HAP-1 (cell line): ENCODE data around the gene STK10.
A peak's percentile ranks its signal among the peaks of the same experiment; 100 is the strongest.

Experiments used
- DNase-seq, 2 experiments: peaks; one replicate each; pipeline ENCODE4 v3.0.0-alpha.2; 2016 to 2020; ENCODE audit warnings: low spot score in 2 of 2
- H3K27me3 ChIP-seq: fragments of 250-450 bp; sonication (Bioruptor Pico); 2 replicates; pipeline ENCODE4 v1.5.1; 2020; ENCODE audit warnings: low read depth, mild to moderate bottlenecking, moderate library complexity
- H3K36me3 ChIP-seq: fragments of 250-450 bp; sonication (Bioruptor Pico); replicated peaks from 2 replicates; pipeline ENCODE4 v1.5.1; 2020; ENCODE audit warnings: mild to moderate bottlenecking
- H3K4me1 ChIP-seq: fragments of 250-450 bp; sonication (Bioruptor Pico); 2 replicates; pipeline ENCODE4 v1.5.1; 2020; ENCODE audit warnings: mild to moderate bottlenecking
- H3K4me3 ChIP-seq: fragments of 250-450 bp; sonication (Bioruptor Pico); 2 replicates; pipeline ENCODE4 v1.5.1; 2020; ENCODE audit warnings: mild to moderate bottlenecking, moderate library complexity
- H3K9me3 ChIP-seq: fragments of 250-450 bp; sonication (Bioruptor Pico); 2 replicates; pipeline ENCODE4 v1.5.1; 2020; ENCODE audit warnings: mild to moderate bottlenecking, moderate library complexity
- in situ Hi-C: fragments of 300-500 bp; cut with MboI; formaldehyde crosslinking; loops from 3 replicates; pipeline ENCODE4 v1.14.3; 2020; ENCODE audit warnings: low sequenced_read_pairs, inconsistent platforms, mixed read lengths

STK10 gene

GRCh38 chr5:172188033-172188892 lies at the start of gene STK10:
Gene STK10, minus strand, starts transcription at chr5:172188224. Its CDS starts 182 bp downstream, at chr5:172188042.
- peak; percentile 86 to 95 for DNase-seq
- H3K27me3 ChIP-seq: no peaks in the 10 kb centered on the region
- in situ Hi-C loops: loop anchor here (5.0 kb wide), 1 partner anchor 76 kb away; no protein-coding TSS in a partner anchor

GRCh38 chr5:172235827-172236736 lies 48.1 kb upstream of the STK10 start:
- in situ Hi-C loops: no loop called here
- Histone ChIP-seq H3K4me1 (0 out of 2 replicates have a peak, but pooled peaks cover 2% of the 10 kb centered on the region), H3K9me3 (no peaks in the 10 kb centered on the region), H3K4me3 (no peak overlapping the region), H3K27me3 (no peaks in the 10 kb centered on the region), H3K36me3 (peaks cover 12% of the 10 kb centered on the region)
- no peak for DNase-seq

More at GRCh38 chr5:172188033-172188892, at the start of gene STK10:
- H3K36me3 ChIP-seq: no peaks in the 10 kb centered on the region
- H3K4me1 ChIP-seq: peaks cover 14% of the 10 kb centered on the region
- no peaks in the 10 kb centered on the region for H3K9me3 ChIP-seq
- H3K4me3 ChIP-seq: peak within 1 kb of the TSS; percentile 90

GRCh38 chr5:172235132-172235780 lies 47.2 kb upstream of the STK10 start:
- no peak overlapping the region for H3K4me3 ChIP-seq
- in situ Hi-C loops: no loop called here
- no peaks in the 10 kb centered on the region for H3K27me3 ChIP-seq
- peaks cover 16% of the 10 kb centered on the region for H3K36me3 ChIP-seq
- 0 out of 2 replicates have a peak, but pooled peaks cover 2% of the 10 kb centered on the region for H3K4me1 ChIP-seq
- no peak for DNase-seq
- H3K9me3 ChIP-seq: no peaks in the 10 kb centered on the region

- H3K27me3 ChIP-seq: no peaks in the 10 kb centered on the region
- 0 out of 2 replicates have a peak, but pooled peaks cover 2% of the 10 kb centered on the region for H3K4me1 ChIP-seq
- peaks cover 20% of the 10 kb centered on the region for H3K36me3 ChIP-seq
- DNase-seq: no peak
- H3K9me3 ChIP-seq: no peaks in the 10 kb centered on the region
- in situ Hi-C loops: no loop called here
- no peak overlapping the region for H3K4me3 ChIP-seq
Measured at GRCh38 chr5:172234031-172234430, 46.0 kb upstream of the STK10 start.

- no peaks in the 10 kb centered on the region for H3K27me3 ChIP-seq
- H3K4me3 ChIP-seq: no peak overlapping the region
- H3K36me3 ChIP-seq: peaks cover 34% of the 10 kb centered on the region
- no peaks in the 10 kb centered on the region for H3K9me3 ChIP-seq
- 0 out of 2 replicates have a peak, but pooled peaks cover 2% of the 10 kb centered on the region for H3K4me1 ChIP-seq
- in situ Hi-C loops: no loop called here
- DNase-seq: no peak
Measured at GRCh38 chr5:172229904-172230303, 41.9 kb upstream of the STK10 start.

GRCh38 chr5:172224996-172225395 lies 37.0 kb upstream of the STK10 start:
- in situ Hi-C loops: no loop called here
- Histone ChIP-seq H3K9me3 (no peaks in the 10 kb centered on the region), H3K4me3 (no peak overlapping the region), H3K36me3 (peaks cover 29% of the 10 kb centered on the region), H3K4me1 (no peaks in the 10 kb centered on the region), H3K27me3 (no peaks in the 10 kb centered on the region)
- no peak for DNase-seq

GRCh38 chr5:172223901-172224873 lies 36.2 kb upstream of the STK10 start:
- Histone ChIP-seq H3K9me3 (no peaks in the 10 kb centered on the region), H3K36me3 (peaks cover 28% of the 10 kb centered on the region), H3K4me3 (no peak overlapping the region), H3K4me1 (no peaks in the 10 kb centered on the region), H3K27me3 (no peaks in the 10 kb centered on the region)
- in situ Hi-C loops: no loop called here
- DNase-seq: no peak

GRCh38 chr5:172219296-172219695 lies 31.3 kb upstream of the STK10 start:
- peaks cover 20% of the 10 kb centered on the region for H3K36me3 ChIP-seq

GRCh38 chr5:172216345-172216744 lies 28.3 kb upstream of the STK10 start:
- Histone ChIP-seq H3K36me3 (peaks cover 21% of the 10 kb centered on the region), H3K4me1 (no peaks in the 10 kb centered on the region), H3K4me3 (no peak overlapping the region), H3K27me3 (no peaks in the 10 kb centered on the region), H3K9me3 (no peaks in the 10 kb centered on the region)
- in situ Hi-C loops: no loop called here
- DNase-seq: no peak

More at GRCh38 chr5:172219296-172219695, 31.3 kb upstream of the STK10 start:
- Histone ChIP-seq H3K4me3 (no peak overlapping the region), H3K27me3 (no peaks in the 10 kb centered on the region), H3K9me3 (no peaks in the 10 kb centered on the region), H3K4me1 (no peaks in the 10 kb centered on the region)
- DNase-seq: no peak
- in situ Hi-C loops: no loop called here

- H3K36me3 ChIP-seq: peaks cover 20% of the 10 kb centered on the region; the same call in 1 of the 2 replicates
- no peaks in the 10 kb centered on the region for H3K27me3 ChIP-seq
- in situ Hi-C loops: no loop called here
- DNase-seq: no peak
- H3K9me3 ChIP-seq: no peaks in the 10 kb centered on the region
- H3K4me3 ChIP-seq: no peak overlapping the region
- no peaks in the 10 kb centered on the region for H3K4me1 ChIP-seq
Measured at GRCh38 chr5:172213126-172213525, 25.1 kb upstream of the STK10 start.

GRCh38 chr5:172211676-172212075 lies 23.7 kb upstream of the STK10 start:
- H3K9me3 ChIP-seq: no peaks in the 10 kb centered on the region
- H3K4me3 ChIP-seq: no peak overlapping the region
- no peaks in the 10 kb centered on the region for H3K4me1 ChIP-seq
- in situ Hi-C loops: no loop called here
- H3K36me3 ChIP-seq: peaks cover 14% of the 10 kb centered on the region; the same call in 1 of the 2 replicates
- no peaks in the 10 kb centered on the region for H3K27me3 ChIP-seq
- DNase-seq: no peak

- Histone ChIP-seq H3K4me3 (no peak overlapping the region), H3K36me3 (peaks cover 13% of the 10 kb centered on the region; the same call in 1 of the 2 replicates), H3K27me3 (no peaks in the 10 kb centered on the region), H3K9me3 (no peaks in the 10 kb centered on the region), H3K4me1 (no peaks in the 10 kb centered on the region)
- in situ Hi-C loops: no loop called here
- DNase-seq: no peak
Measured at GRCh38 chr5:172209714-172210113, 21.7 kb upstream of the STK10 start.
